H1 (cell line): ENCODE data around the gene IFNGR1. TPM values are rescaled to one million over a fixed set of nuclear protein-coding genes. Genes with fewer than 3 reads are reported as not detected.

ENCODE experiments used
- polyA plus RNA-seq, 7 experiments: library from polyadenylated mRNA; depleted of rRNA in 3 of 7; stranded (reverse) in 5 of 7; unstranded in 2 of 7; fragments of >200 nt in 5 of 7; fragments of 200-250 nt in 2 of 7; gene quantifications; 1 replicate in 5 of 7; 2 replicates in 1 of 7; 4 replicates in 1 of 7; pipeline versions ENCODE4 v1.2.1 to v1.2.3, GENCODE V29; 2011 to 2013; ENCODE audit warnings: missing spikeins in 2 of 7, mixed read lengths in 2 of 7
- total RNA-seq: library from RNA; stranded (reverse); fragmentation: NEBNext Ultra II Directional; extraction: Animal tissue kit (Norgen Biotek cat#: 25700); gene quantifications from 2 replicates; pipeline ENCODE4 v1.2.1, GENCODE V29; 2021

Gene IFNGR1
- total and polyA plus RNA-seq, 2 of the 8 experiments (the other 6 are each of a cell fraction or from before 2014, with no cell fraction given), result 9.7 to 20.9 TPM

Other genes with a start within 250 kb of the IFNGR1 start
- gene IL20RA, start 174.4 kb downstream of the IFNGR1 start, total RNA-seq, result 1.5 and 1.7 TPM in 2 replicates
- gene IL20RA, start 174.4 kb downstream of the IFNGR1 start, polyA plus RNA-seq (2011; rRNA removed), result 1.2 and 1.3 TPM in 2 replicates
- gene IL22RA2, start 45.7 kb downstream of the IFNGR1 start, total RNA-seq, result not detected in 2 replicates
- gene IL22RA2, start 45.7 kb downstream of the IFNGR1 start, polyA plus RNA-seq (2011; rRNA removed), result not detected in 2 replicates